ENCODE results near the gene GOLGB1.

DNA sequence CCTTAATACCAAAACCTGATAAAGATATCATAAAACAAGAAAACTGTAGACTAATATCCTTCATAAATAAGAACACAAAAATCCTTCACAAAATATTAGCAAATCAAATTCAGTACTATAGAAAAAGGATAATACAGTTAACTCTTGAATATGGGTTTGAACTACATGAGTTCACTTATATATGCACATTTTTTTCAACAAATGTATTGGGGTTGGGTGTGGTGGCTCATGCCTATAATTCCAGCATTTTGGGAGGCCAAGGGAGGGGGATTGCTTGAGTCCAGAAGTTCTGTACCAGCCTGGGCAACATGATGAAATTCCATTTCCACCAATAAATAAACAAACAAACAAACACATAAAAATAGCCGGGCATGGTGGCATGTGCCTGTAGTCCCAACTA is 39.2 kb downstream of the GOLGB1 start:
- no peak for TF ChIP-seq POLR2A (IDR thresholded peaks at IDR 0.05)
- TF ChIP-seq CTCF (IDR thresholded peaks at IDR 0.05): no peak
